Measurements from ENCODE around the gene KRTAP4-8.
"Not testable (repeated sequence)": the region's sequence is repeated elsewhere in the genome, so short reads cannot be mapped to it uniquely, and the experiment has no call there.

The KRTAP4-8 gene

DNA sequence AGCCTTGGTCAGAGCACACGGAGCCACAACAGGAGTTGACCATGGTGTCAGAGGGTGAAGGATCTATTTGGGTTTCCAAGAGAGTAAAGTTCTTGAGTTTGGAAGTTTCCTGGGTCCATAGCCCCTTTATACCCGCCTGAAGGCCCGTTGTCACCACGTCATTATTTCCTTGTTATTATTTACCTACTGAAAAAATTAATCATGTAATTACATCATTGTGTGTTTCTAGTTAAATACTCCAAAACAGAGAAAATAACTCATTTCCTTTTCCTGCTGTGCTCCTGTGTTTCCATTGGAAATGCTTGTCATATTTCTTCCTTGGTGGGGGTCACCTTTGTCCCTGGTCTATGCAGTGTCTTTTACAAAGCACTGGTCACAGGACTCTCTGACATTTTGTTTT lies at the start of gene KRTAP4-8:
Gene KRTAP4-8, minus strand, starts transcription at position 101 of the 400 bp plus-strand sequence. Its CDS starts 58 bp downstream, at position 43.
- no peak for DNase-seq

- DNase-seq, result no peak
Observed at GRCh38 chr17:41145261-41145660, 47.3 kb upstream of the KRTAP4-8 start.

DNA sequence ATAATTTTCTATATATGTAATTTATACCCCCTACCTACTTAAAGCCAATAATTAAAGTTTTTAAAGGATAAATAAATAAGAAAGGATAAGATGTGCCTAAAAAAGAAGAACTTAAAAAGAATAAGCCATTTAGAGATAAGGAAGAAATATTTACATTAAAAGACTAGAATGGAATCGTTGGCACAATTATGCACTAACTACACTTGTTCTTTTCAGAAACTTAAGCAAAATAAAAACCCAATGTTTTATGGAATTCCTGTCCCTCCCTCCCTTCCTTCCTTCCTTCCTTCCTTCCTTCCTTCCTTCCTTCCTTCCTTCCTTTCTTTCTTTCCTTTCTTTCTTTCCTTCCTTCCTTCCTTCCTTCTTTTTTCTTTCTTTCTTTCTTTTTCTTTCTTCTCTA lies 46.9 kb upstream of the KRTAP4-8 start:
- DNase-seq, result no peak

DNA sequence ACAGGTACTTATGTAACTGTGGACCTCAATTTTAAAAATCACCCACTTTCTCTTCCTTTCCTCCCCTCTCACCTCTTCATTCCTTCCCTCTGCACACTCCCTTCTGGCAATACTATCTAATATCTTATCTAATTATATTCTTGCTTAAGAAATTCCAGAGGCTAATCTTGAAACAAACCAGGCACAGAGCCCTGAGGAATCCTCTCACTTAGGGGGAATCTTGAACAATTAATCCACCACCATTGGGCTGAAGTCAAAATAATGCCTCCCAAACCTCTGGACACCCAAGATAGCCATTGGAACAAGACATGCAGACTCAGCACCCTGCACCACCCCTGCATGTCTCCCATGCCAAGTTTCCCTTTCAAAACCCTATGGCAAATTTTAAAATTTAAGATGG lies 43.4 kb upstream of the KRTAP4-8 start:
- no peak for DNase-seq

GRCh38 chr17:41140360-41141131 lies 42.6 kb upstream of the KRTAP4-8 start, which contains the start of gene KRTAP4-6:
Gene KRTAP4-6, minus strand, starts transcription at chr17:41140544. Its CDS starts 57 bp downstream, at chr17:41140487.
- DNase-seq, result peak; percentile 86

- DNase-seq, result not testable (repeated sequence)
Observed at GRCh38 chr17:41139865-41140264, 41.9 kb upstream of the KRTAP4-8 start.

DNA sequence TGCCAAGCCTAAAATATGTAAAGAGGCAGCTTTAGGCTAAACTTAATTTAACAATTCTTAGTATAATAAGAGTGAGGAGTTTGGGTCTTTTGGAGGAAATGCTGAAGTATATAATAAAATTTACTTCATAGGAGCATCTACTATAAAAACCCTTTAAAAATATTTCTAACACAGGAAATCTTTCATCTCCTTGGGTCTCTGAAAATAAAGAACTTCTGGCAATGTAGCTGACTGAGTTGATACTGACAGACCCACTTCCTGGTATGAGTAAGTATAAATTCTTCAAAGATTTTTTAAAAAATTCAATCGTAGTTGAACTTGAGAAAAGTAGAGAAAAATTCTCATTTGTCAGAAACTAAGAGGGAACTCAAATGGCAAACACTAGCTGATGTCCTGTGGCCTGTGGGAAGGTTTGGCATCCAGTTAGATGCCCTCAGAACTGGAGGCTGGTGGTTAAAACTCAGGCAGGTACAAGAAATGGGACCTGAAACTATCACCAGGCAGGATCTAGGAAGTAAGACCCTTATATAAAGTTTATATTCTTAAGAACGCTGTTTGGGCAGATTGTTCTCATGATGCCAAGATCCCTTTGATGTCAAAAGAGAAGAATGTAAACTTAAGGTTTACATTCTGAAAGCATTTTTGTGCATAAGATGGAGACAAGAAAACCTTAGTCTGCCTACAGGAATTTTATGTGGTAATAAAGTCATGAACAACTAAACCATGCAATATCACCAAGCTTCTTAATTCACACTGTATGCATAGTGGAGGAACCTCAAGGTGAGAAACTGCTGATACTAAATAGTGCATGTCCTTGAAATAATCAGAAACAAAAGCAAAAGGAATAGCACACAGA lies 36.2 kb upstream of the KRTAP4-8 start:
- no peak for DNase-seq

- peak; percentile 73 for DNase-seq
Observed at GRCh38 chr17:41131979-41132378, 34.0 kb upstream of the KRTAP4-8 start.

GRCh38 chr17:41127371-41127770 lies 29.4 kb upstream of the KRTAP4-8 start:
- no peak for DNase-seq

DNA sequence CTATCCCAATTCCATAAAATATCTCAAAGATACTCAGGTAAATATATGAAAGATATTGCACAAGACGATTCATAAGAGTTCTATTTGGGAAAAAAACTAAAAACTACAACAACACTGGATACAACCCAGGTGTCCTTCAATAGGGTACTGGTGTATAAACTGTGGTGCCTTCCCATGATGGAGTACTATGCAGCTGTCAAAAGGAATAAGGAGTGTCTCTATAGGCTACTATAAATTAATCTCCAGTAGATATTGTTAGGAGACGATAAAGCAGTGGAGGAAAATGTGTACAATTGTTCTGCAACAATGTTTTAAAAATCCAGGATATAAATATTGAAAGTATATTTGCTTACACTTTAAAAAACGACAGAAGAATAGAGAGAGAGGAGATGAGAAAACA lies 28.5 kb upstream of the KRTAP4-8 start:
- no peak for DNase-seq

- no peak for DNase-seq
Observed at GRCh38 chr17:41125064-41125463, 27.1 kb upstream of the KRTAP4-8 start.

- DNase-seq, result not testable (repeated sequence)
Observed at GRCh38 chr17:41123991-41124371, 26.0 kb upstream of the KRTAP4-8 start, which contains the start of gene KRTAP4-12. Gene KRTAP4-12, minus strand, starts transcription at chr17:41124182. Its CDS starts 60 bp downstream, at chr17:41124122.

DNA sequence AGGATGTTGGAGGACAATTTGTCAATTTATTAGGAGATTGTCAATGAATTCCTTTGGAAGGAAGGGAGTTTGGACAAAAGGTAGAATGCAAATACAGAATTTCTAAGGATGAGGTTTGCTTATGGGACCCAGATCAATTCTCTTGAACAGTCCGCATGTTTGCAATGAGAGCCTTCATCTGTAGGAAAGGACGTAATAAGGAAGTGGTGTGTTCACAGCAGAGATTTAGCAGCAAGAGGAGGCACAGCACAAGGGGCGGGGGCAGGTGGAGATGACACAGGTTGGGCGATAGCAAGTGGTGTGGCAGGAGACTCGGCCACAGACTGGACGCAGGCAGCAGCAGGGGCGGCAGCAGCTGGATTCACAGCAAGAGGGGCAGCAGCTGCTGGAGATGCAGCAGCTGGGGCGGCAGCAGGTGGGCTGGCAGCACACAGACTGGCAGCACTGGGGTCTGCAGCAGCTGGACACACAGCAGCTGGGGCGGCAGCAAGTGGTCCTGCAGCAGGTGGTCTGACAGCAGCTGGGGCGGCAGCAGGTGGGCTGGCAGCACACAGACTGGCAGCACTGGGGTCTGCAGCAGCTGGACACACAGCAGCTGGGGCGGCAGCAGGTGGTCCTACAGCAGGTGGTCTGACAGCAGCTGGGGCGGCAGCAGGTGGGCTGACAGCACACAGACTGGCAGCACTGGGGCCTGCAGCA lies 25.5 kb upstream of the KRTAP4-8 start:
- not testable (repeated sequence) for DNase-seq

DNA sequence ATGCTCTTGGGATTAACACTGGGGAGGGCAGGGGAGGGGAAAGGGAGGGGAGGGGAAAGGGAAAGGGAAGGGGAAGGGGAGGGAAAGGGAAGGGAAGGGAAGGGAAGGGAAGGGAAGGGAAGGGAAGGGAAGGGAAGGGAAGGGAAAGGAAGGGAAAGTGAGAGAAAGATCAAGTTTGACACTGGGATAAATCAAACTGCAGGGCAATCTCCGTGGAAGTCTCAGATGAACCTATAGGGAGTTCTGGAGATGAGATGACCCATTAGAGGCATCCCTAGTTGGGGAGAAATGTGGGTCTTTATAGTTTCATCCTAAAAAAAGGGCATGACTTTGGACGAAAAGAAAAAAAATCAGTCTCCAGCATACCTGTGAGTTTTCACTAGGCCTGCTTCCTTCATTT lies 23.8 kb upstream of the KRTAP4-8 start:
- no peak for DNase-seq

GRCh38 chr17:41119696-41120690 lies 22.1 kb upstream of the KRTAP4-8 start:
- peak; percentile 83 for DNase-seq

GRCh38 chr17:41118721-41119120 lies 20.8 kb upstream of the KRTAP4-8 start:
- peak; percentile 82 for DNase-seq

DNA sequence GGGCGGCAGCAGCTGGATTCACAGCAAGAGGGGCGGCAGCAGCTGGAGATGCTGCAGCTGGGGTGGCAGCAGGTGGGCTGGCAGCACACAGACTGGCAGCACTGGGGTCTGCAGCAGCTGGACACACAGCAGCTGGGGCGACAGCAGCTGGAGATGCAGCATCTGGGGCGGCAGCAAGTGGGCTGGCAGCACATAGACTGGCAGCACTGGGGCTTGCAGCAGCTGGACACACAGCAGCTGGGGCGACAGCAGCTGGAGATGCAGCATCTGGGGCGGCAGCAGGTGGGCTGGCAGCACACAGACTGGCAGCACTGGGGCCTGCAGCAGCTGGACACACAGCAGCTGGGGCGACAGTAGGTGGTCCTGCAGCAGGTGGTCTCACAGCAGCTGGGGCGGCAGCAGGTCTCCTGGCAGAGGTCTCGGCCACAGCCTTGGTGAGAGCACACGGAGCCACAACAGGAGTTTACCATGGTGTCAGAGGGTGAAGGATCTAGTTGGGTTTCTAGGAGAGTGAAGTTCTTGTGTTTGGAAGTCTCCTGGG lies 20.0 kb upstream of the KRTAP4-8 start, which contains the start of gene KRTAP4-11:
Gene KRTAP4-11, minus strand, starts transcription at position 528 of the 541 bp plus-strand sequence. Its CDS starts 58 bp downstream, at position 470.
- DNase-seq, result not testable (repeated sequence)

DNA sequence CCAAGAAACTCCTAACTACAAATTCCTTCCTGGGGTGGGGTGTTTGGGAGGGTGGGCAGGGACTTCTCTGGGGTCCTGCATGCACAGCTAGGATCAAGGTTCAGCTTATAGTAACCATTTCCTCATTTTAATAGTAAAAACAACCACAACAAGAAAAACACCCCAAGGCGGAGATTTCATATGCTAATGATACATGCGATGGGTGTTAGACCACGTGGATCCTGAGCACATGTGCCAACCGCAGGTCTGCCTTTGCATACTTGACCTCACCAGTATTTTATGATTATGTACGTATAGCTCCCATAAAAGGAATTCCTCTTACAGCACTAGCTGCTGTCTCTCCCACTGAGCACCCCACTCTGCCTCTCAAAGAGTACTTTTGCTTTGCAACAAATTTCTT lies 18.4 kb upstream of the KRTAP4-8 start:
- peak; percentile 66 for DNase-seq

DNA sequence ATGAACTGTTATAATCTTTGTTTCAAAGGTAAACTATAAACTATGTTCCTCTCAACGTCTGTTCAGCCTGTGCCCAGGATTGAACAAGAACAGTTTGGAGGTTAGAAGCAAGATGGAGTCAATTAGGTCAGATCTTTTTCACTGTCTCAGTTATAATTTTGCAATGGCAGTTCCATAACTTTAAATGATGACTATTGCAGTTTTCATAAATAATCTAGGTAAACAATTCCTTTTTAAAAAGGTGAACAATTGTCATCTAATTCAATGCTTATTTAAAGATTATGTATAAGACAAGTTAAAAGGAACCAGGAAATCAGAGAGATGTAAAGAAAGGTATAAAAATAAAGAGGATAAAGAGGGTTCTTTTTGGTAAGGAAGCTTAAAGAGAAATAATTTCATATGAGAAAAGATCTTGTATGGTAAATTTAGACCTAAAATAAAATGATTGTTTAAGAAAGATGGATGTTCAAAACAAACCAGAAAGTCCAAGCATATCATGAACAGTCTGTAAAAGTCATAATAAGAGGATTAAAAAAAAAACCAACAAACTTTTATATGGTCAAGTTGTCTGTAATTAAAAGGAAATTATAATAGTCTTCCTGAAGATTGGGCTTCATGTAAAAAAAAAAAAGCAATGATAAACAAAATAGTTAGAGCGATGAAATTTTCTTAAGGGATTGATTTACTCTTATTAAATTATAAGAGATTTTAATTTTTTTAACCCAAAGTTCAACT lies 13.4 kb upstream of the KRTAP4-8 start:
- DNase-seq, result no peak

GRCh38 chr17:41108728-41109386 lies 10.9 kb upstream of the KRTAP4-8 start:
- DNase-seq, result not testable (repeated sequence)

Data from EL (cell line).